ENCODE measurements around the gene CELF2. TPM values are rescaled to one million over a fixed set of nuclear protein-coding genes. Genes with fewer than 3 reads are reported as not detected.

CELF2 gene
- total and polyA plus RNA-seq, 7 donors: 6.0 to 83.1 (median 48.9) TPM

DNA sequence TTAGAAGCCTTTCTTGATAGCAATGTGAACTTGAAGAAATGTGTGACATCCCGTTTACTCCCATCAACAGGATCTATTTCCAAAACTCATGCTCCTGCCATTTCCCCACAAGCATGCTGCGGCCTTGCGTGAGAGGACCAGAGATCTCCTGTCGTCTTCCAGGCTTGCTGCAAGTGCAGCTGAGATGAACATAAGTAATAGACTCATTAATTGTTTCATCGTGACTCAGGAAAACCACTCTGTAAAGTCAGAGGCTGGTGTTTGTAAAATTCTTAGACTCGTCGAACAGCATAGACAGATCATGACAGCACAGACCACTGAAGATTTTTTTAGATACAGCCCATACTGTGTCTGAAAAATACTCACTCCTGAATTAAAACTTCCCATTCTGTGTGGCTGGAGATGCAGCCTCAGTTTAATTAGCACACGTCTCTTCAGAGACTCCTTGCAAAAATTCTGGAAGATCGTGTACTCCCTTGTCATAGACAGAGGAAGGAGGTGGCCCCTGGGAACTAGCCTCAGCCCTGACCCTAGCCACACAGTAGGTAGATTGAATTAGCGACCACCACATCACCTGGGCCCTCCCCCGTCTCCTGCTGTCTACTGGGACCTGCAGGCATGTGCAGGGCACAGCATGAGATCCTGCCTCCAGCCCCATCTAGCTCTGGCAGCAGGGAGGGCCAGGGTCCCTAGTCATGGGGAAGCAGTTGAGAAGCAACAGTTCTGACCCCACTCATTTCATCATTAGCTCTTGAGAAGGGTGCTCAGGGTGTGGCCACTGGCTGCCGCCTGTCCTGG is 226.0 kb downstream of the CELF2 start:
- TF ChIP-seq EP300 (IDR thresholded peaks at IDR 0.05): no peak
- TF ChIP-seq POLR2AphosphoS5 (IDR thresholded peaks at IDR 0.05): no peak
- TF ChIP-seq, protein P1, sequence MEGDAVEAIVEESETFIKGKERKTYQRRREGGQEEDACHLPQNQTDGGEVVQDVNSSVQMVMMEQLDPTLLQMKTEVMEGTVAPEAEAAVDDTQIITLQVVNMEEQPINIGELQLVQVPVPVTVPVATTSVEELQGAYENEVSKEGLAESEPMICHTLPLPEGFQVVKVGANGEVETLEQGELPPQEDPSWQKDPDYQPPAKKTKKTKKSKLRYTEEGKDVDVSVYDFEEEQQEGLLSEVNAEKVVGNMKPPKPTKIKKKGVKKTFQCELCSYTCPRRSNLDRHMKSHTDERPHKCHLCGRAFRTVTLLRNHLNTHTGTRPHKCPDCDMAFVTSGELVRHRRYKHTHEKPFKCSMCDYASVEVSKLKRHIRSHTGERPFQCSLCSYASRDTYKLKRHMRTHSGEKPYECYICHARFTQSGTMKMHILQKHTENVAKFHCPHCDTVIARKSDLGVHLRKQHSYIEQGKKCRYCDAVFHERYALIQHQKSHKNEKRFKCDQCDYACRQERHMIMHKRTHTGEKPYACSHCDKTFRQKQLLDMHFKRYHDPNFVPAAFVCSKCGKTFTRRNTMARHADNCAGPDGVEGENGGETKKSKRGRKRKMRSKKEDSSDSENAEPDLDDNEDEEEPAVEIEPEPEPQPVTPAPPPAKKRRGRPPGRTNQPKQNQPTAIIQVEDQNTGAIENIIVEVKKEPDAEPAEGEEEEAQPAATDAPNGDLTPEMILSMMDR (IDR thresholded peaks at IDR 0.05): no peak
- TF ChIP-seq POLR2A (IDR thresholded peaks at IDR 0.05): no peak
- no peaks in the 10 kb centered on the region for H3K9me3 ChIP-seq
- WGBS, 2 donors: 79 to 91% methylated on average over 12 of the region's 12 CpGs
- no peaks in the 10 kb centered on the region for H3K27me3 ChIP-seq
- H3K36me3 ChIP-seq: no peaks in the 10 kb centered on the region
- no peak overlapping the region for H3K4me3 ChIP-seq
- DNase-seq: no peak
- intact Hi-C loops (cut with DNase I): no loop called here
- no peak overlapping the region for H3K27ac ChIP-seq
- H3K4me1 ChIP-seq: peaks cover 0 to 11% (median 5%) of the 10 kb centered on the region in 4 donors

DNA sequence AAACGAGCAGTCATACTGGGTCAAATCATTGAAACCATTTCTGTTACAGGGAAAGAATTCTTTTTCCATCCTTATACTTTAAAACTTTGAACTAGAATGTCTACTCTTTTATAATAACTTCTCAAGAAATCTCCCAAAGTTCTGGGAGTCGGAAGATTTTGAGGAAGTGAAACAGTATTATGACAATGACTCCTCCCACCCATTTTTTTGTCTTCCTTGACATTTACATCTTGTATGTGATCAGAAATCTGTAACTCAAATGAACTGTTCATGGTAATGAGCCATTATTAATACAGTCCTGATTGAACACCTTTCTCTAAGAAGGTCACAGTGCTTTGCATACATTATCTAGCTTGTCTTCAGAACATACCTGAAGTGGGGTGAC is 227.4 kb downstream of the CELF2 start:
- Histone ChIP-seq H3K4me3 (no peak overlapping the region), H3K36me3 (peaks cover 0 to 9% (median 0%) of the 10 kb centered on the region in 4 donors)

DNA sequence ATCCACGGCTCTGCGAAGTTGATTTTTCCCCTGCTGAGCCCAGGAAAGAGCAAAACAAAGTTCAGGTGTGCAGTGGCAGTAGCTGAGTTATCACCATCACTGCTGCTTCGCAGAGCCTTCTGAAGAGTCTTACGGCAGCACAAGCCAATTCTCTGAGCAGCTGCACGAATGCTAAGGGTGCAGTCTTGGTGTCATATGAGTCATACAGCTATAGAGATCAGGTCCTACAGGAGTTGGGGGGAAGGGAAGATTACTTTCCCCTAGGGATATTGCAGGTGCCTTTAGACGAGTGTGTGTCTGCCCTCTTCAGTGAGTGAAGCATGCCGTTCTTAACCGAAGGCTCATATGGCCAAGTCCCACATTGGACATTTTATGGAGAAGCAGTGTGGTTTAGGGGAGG is 227.8 kb downstream of the CELF2 start:
- Histone ChIP-seq H3K9me3 (no peaks in the 10 kb centered on the region), H3K27ac (no peak overlapping the region), H3K36me3 (peaks cover 0 to 11% (median 0%) of the 10 kb centered on the region in 4 donors), H3K27me3 (no peaks in the 10 kb centered on the region), H3K4me1 (peaks cover 0 to 11% (median 5%) of the 10 kb centered on the region in 4 donors), H3K4me3 (no peak overlapping the region)
- no peak for TF ChIP-seq EP300 (IDR thresholded peaks at IDR 0.05)
- TF ChIP-seq POLR2AphosphoS5 (IDR thresholded peaks at IDR 0.05): no peak
- TF ChIP-seq POLR2A (IDR thresholded peaks at IDR 0.05): no peak
- intact Hi-C loops (cut with DNase I): no loop called here
- DNase-seq: no peak
- whole genome bisulfite sequencing, 2 donors: 66 to 93% methylated on average over 8 of the region's 8 CpGs

More for the DNA sequence above, 227.4 kb downstream of the CELF2 start:
- Histone ChIP-seq H3K4me1 (peaks cover 0 to 11% (median 5%) of the 10 kb centered on the region in 4 donors), H3K9me3 (no peaks in the 10 kb centered on the region), H3K27ac (no peak overlapping the region), H3K27me3 (no peaks in the 10 kb centered on the region)
- 49 to 94% methylated on average over 2 of the region's 2 CpGs for WGBS, 2 donors
- intact Hi-C loops (cut with DNase I): no loop called here
- no peak for DNase-seq
- TF ChIP-seq POLR2A (IDR thresholded peaks at IDR 0.05) (no peak), EP300 (IDR thresholded peaks at IDR 0.05) (no peak), POLR2AphosphoS5 (IDR thresholded peaks at IDR 0.05) (no peak)
- TF ChIP-seq, protein P1 (IDR thresholded peaks at IDR 0.05): no peak

DNA sequence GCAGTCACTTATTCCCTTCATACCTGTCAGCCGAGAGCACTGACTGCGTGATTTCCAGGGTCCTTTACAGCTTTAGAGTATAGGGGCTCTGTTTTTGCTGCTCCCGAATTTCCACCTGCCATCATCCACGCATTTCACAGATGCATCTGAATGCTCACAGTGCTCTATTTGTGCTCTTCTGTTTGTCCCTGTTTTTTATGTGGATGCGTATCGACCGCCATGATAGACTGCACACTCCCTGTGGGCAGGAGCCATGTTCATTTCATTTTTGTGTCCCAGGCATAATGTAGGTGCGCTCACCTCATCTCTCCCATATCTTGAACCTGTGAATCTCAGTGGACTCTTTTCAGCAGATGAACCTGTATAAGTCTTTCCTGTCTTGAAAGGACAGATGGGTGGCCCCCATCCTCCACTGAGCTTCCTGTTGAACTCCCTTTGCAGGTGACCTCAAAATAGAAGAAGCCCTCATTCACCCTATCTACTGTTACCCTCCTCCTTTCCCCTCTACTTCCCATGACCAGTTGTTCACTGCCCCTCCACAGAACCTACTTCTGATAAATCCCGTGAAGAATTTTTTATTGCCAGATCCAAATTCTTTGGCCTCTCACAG is 228.4 kb downstream of the CELF2 start:
- H3K4me3 ChIP-seq: no peak overlapping the region
- TF ChIP-seq, protein P1 (IDR thresholded peaks at IDR 0.05): no peak
- TF ChIP-seq POLR2AphosphoS5 (IDR thresholded peaks at IDR 0.05) (no peak), POLR2A (IDR thresholded peaks at IDR 0.05) (no peak), EP300 (IDR thresholded peaks at IDR 0.05) (no peak)
- 96 to 98% methylated on average over 9 of the region's 9 CpGs for WGBS, 2 donors
- intact Hi-C loops (cut with DNase I): no loop called here
- H3K36me3 ChIP-seq: peaks cover 0 to 15% (median 0%) of the 10 kb centered on the region in 4 donors
- no peaks in the 10 kb centered on the region for H3K27me3 ChIP-seq
- H3K4me1 ChIP-seq: peaks cover 0 to 11% (median 5%) of the 10 kb centered on the region in 4 donors
- H3K9me3 ChIP-seq: no peaks in the 10 kb centered on the region
- DNase-seq: no peak
- H3K27ac ChIP-seq: no peak overlapping the region

DNA sequence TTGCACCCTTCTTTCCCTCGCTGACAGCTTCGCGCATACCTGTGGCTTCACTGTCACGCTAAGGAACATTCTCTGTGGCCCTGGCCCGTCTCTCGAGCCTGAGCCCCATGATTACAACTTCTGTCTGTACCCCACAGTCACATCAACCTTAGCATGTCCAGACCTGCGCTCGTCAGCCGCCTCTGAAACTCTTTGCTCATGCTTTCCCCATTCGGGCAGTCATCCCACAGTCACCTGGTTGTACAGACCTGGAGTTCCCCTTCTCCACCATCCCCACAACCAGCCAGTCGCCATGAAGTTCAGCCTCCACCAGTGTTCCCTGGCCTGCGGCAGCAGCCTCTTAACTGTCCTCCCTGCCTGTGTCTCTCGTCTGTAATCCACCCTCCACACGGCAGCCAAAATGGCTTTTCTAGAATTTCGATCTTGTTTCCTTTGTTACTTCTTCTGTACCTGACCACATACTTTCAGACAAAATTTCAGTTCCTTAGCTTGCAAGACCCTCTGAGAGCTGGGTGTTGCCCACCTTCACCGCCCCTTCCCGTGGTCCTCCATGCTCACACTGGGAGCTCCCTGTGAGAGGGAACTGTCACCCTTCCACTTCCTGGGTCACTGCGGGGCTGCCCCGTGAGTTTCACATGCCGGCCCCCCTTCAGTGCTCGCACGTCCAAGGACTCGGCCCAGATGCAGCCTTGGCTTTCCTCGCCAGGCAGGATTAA is 229.2 kb downstream of the CELF2 start:
- H3K36me3 ChIP-seq: peaks cover 0 to 21% (median 0%) of the 10 kb centered on the region in 4 donors
- no peak overlapping the region for H3K27ac ChIP-seq
- DNase-seq: no peak
- peaks cover 0 to 17% (median 9%) of the 10 kb centered on the region in 4 donors for H3K4me1 ChIP-seq
- 89 to 95% methylated on average over 24 of the region's 24 CpGs for WGBS, 2 donors
- no peaks in the 10 kb centered on the region for H3K9me3 ChIP-seq
- TF ChIP-seq, protein P1 (IDR thresholded peaks at IDR 0.05): no peak
- no peak for TF ChIP-seq POLR2A (IDR thresholded peaks at IDR 0.05)
- no peak for TF ChIP-seq EP300 (IDR thresholded peaks at IDR 0.05)
- no peak for TF ChIP-seq POLR2AphosphoS5 (IDR thresholded peaks at IDR 0.05)
- no peaks in the 10 kb centered on the region for H3K27me3 ChIP-seq
- no peak overlapping the region for H3K4me3 ChIP-seq
- intact Hi-C loops (cut with DNase I): no loop called here

All from sigmoid colon (tissue), 7 donors.